Naive thymus-derived CD4-positive, alpha-beta T cell (primary cell): Measurements from ENCODE around the gene TSPAN9. TPM values are rescaled to one million over a fixed set of nuclear protein-coding genes. Genes with fewer than 3 reads are reported as not detected.

Experiments
- ATAC-seq: fragments of 150-1000 bp; cut with Tn5 transposase; 2 replicates; pipeline ENCODE4 v1.10.0; 2021; ENCODE audit warnings: mild to moderate bottlenecking, moderate library complexity
- CTCF ChIA-PET: fragments of 350-600 bp; sonication (Branson Sonifier 250); formaldehyde crosslinking; loops from one replicate; lab custom pipeline; 2021; ENCODE audit warnings: antibody characterized with exemption; lab: Charles Lee
- POLR2A ChIA-PET: fragments of 350-600 bp; sonication (Branson Sonifier 250); formaldehyde crosslinking; loops from one replicate; lab custom pipeline; 2021; ENCODE audit warnings: antibody characterized with exemption, inconsistent platforms; lab: Charles Lee
- DNase-seq, 9 donors: peaks; one replicate each; pipeline versions ENCODE4 v3.0.0 to v3.0.0-alpha.2; 2020 to 2022; ENCODE audit warnings: mixed read lengths in 1 of 9
- H3K27ac ChIP-seq: one replicate; pipeline ENCODE4 v1.7.0; 2013; ENCODE audit warnings: mild to moderate bottlenecking, low read depth, low read length, moderate library complexity
- H3K27me3 ChIP-seq, 2 donors: one replicate each; pipeline ENCODE4 v1.7.0; 2013; ENCODE audit warnings: low read length in 2 of 2, mild to moderate bottlenecking in 2 of 2, moderate library complexity in 2 of 2; ENCODE audit not compliant: control insufficient read depth in 2 of 2, insufficient read depth in 2 of 2
- H3K36me3 ChIP-seq, 3 experiments: 1 replicate in 2 of 3; 2 replicates in 1 of 3; pipeline ENCODE4 v1.7.0; 2013; ENCODE audit warnings: low read length in 3 of 3, mild to moderate bottlenecking in 3 of 3, moderate library complexity in 1 of 3; ENCODE audit not compliant: insufficient read depth in 3 of 3, control insufficient read depth in 2 of 3
- H3K4me1 ChIP-seq, 2 donors: one replicate each; pipeline ENCODE4 v1.7.0; 2013; ENCODE audit warnings: low read length in 2 of 2, mild to moderate bottlenecking in 2 of 2, moderate library complexity in 1 of 2; ENCODE audit not compliant: control insufficient read depth in 2 of 2, insufficient read depth in 2 of 2
- H3K4me3 ChIP-seq: 2 replicates; pipeline ENCODE4 v1.7.0; 2013; ENCODE audit warnings: mild to moderate bottlenecking, low read length
- H3K9me3 ChIP-seq, 3 experiments: 1 replicate in 2 of 3; 2 replicates in 1 of 3; pipeline ENCODE4 v1.7.0; 2013; ENCODE audit warnings: low read length in 3 of 3; ENCODE audit not compliant: control insufficient read depth in 2 of 3
- H3K27ac Mint-ChIP-seq, 9 donors: one replicate each; pipeline ENCODE4 v1.8.0; 2020 to 2022; ENCODE audit warnings: mixed read lengths in 9 of 9, mild to moderate bottlenecking in 8 of 9, moderate library complexity in 5 of 9, inconsistent platforms in 2 of 9
- H3K27me3 Mint-ChIP-seq, 5 donors: one replicate each; pipeline ENCODE4 v1.8.0; 2021 to 2022; ENCODE audit warnings: mixed read lengths in 5 of 5, mild to moderate bottlenecking in 1 of 5
- H3K36me3 Mint-ChIP-seq, 5 donors: one replicate each; pipeline ENCODE4 v1.8.0; 2020 to 2022; ENCODE audit warnings: mixed read lengths in 5 of 5, mild to moderate bottlenecking in 3 of 5, inconsistent platforms in 1 of 5
- H3K4me1 Mint-ChIP-seq, 7 donors: one replicate each; pipeline ENCODE4 v1.8.0; 2020 to 2022; ENCODE audit warnings: mixed read lengths in 7 of 7, mild to moderate bottlenecking in 3 of 7, inconsistent platforms in 1 of 7
- H3K4me3 Mint-ChIP-seq, 10 donors: one replicate each; pipeline ENCODE4 v1.8.0; 2020 to 2022; ENCODE audit warnings: mild to moderate bottlenecking in 10 of 10, mixed read lengths in 10 of 10, moderate library complexity in 6 of 10, inconsistent platforms in 2 of 10
- H3K9me3 Mint-ChIP-seq, 11 donors: one replicate each; pipeline ENCODE4 v1.8.0; 2020 to 2022; ENCODE audit warnings: mixed read lengths in 11 of 11, mild to moderate bottlenecking in 4 of 11, inconsistent platforms in 1 of 11, moderate library complexity in 1 of 11
- intact Hi-C, 2 donors: fragments of 100-400 bp; cut with micrococcal nuclease; formaldehyde crosslinking; loops; one replicate each; pipeline ENCODE4 v1.15.1; 2023
- polyA plus RNA-seq, 2 donors: library from polyadenylated mRNA; unstranded; fragments of 300-500 nt; fragmentation: Illumina TruSeq; gene quantifications; one replicate each; pipeline ENCODE4 v1.2.3, GENCODE V29; 2021
- total RNA-seq, 6 experiments: library from RNA in 5 of 6; stranded (reverse) in 5 of 6; gene quantifications; 1 replicate in 5 of 6; 2 replicates in 1 of 6; pipeline ENCODE4 v1.2.3 and lab custom pipeline; 2021 to 2026

TSPAN9 gene
- total and polyA plus RNA-seq, 7 experiments from 2014 or later: 0.20 to 1.8 (median 1.1) TPM; not detected in 1

DNA sequence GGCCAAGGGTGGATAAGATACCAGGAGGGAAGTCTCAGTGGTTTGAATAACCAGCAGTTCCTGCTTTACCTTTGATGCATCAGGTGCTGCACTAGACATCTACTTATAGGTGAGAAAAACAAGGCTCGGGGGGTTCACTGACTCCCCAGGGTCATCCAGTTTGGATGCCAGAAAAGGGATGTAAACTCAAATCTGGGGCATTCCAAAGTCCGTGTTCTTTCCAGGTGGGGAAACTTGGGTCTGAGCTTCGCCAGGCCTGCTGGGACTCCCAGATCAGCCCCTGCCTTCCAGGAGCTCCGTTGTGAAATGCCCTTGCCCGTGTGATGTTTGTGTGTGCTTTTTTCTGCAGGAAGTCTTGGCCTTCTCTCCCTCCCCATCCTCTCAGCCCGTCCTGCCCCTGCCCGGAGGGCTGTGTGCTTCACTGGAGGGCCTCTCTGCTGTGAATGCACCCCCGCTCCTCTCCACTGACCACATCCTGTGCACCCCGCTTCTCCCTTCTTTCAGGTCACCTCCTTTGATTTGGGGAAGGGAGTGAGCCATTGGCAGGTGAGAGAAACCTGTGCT lies 42.1 kb downstream of the TSPAN9 start:
- H3K4me1 ChIP-seq: no peaks in the 10 kb centered on the region
- ATAC-seq: no peak
- H3K27me3 Mint-ChIP-seq: peaks cover 4 to 64% (median 29%) of the 10 kb centered on the region in 5 donors
- H3K9me3 ChIP-seq: no peaks in the 10 kb centered on the region
- H3K4me1 Mint-ChIP-seq: peaks cover 0 to 22% (median 11%) of the 10 kb centered on the region in 7 donors
- ChIA-PET CTCF (no interaction called here), POLR2A (no interaction called here)
- intact Hi-C loops: no loop called here
- peaks cover 0 to 2% (median 0%) of the 10 kb centered on the region in 11 donors for H3K9me3 Mint-ChIP-seq
- H3K36me3 ChIP-seq: no peaks in the 10 kb centered on the region
- no peak for DNase-seq
- H3K36me3 Mint-ChIP-seq: no peaks in the 10 kb centered on the region
- no peak overlapping the region for H3K27ac Mint-ChIP-seq
- no peaks in the 10 kb centered on the region for H3K27me3 ChIP-seq
- peak overlapping the region in 2 of 10 donors; percentile 4 to 23 for H3K4me3 Mint-ChIP-seq
- H3K27ac ChIP-seq: no peak overlapping the region
- no peak overlapping the region for H3K4me3 ChIP-seq

DNA sequence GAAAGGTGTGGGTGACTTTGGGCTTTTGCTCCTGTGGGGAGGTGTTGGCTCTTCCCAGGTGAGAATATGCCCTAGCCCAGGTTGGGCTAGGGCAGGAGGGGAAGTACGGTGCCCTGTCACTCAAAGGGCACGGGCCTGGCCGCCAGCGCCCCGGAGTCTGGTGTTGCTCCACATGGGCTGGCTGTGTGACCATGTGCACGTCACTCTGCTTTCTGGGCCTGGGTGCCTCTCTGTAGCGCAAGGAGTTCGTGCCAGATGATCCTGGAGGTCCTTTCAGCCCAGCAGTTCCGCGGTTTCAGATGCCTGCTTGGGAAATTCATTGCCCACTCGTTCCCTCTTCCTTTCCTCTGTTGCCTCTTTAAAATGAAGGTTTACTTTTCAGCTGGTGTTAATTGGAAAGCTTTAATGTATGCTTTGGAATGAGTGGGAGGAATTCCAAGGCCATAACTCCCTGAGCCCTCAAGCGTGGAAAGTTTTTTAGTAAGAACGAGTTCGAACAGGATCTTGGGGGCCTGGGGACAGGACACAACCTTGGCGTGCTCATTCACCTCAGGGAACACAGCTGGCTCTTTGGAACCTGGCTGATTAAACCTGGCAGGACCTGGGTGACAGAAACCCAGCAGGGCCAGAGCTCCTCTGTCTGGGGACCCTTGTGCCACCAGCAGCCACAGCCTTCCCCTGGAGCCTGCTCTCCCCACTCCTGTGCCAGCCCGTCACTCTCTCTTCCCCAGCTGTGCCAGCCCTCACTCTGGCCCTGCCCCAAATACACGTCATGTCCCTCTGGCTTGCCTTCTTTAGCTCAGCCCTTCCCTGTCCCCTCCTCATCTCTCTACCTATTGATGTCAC lies 42.8 kb downstream of the TSPAN9 start:
- intact Hi-C loops: no loop called here
- ChIA-PET POLR2A (no interaction called here), CTCF (no interaction called here)
- Histone ChIP-seq H3K4me3 (no peak overlapping the region), H3K4me1 (no peaks in the 10 kb centered on the region), H3K9me3 (no peaks in the 10 kb centered on the region), H3K27ac (no peak overlapping the region), H3K36me3 (no peaks in the 10 kb centered on the region), H3K27me3 (no peaks in the 10 kb centered on the region)
- ATAC-seq: no peak
- Mint-ChIP-seq H3K27ac (peak overlapping the region in 1 of 9 donors; percentile 67), H3K36me3 (no peaks in the 10 kb centered on the region), H3K9me3 (peaks cover 0 to 2% (median 0%) of the 10 kb centered on the region in 11 donors), H3K4me1 (peaks cover 0 to 22% (median 11%) of the 10 kb centered on the region in 7 donors), H3K27me3 (peaks cover 2 to 61% (median 26%) of the 10 kb centered on the region in 5 donors), H3K4me3 (peak overlapping the region in 3 of 10 donors; percentile 9 to 56 (median 23))
- DNase-seq: no peak

DNA sequence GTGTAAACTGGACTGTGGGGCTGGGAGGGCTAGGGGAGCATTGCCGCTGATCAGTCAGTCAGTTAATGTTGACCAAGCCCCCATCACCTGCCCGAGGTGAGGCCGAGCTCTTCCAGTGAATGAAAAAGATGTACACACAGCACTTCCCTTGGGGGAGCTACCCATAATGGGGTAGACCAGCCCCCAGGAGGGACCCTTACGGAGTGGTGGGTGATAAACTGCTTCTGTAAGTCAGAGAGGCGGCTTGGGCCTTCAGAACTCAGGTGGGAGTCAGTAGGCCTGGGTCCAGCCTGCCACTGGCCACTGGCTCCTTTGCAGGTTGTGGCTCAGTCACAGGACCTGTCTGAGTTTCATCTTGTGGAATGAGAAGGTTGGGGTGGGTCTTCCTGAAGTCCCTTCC lies 43.5 kb downstream of the TSPAN9 start:
- peak overlapping the region in 2 of 10 donors; percentile 9 to 56 for H3K4me3 Mint-ChIP-seq
- no peaks in the 10 kb centered on the region for H3K27me3 ChIP-seq
- no peak overlapping the region for H3K4me3 ChIP-seq
- intact Hi-C loops: no loop called here
- H3K27ac Mint-ChIP-seq: no peak overlapping the region
- H3K27ac ChIP-seq: no peak overlapping the region
- peaks cover 0 to 56% (median 27%) of the 10 kb centered on the region in 5 donors for H3K27me3 Mint-ChIP-seq
- POLR2A ChIA-PET: no interaction called here
- DNase-seq (no peak), ATAC-seq (no peak)
- H3K4me1 Mint-ChIP-seq: peaks cover 0 to 22% (median 11%) of the 10 kb centered on the region in 7 donors
- H3K9me3 Mint-ChIP-seq: peaks cover 0 to 7% (median 0%) of the 10 kb centered on the region in 11 donors
- peaks cover 0 to 3% (median 0%) of the 10 kb centered on the region in 5 donors for H3K36me3 Mint-ChIP-seq
- CTCF ChIA-PET: no interaction called here
- no peaks in the 10 kb centered on the region for H3K9me3 ChIP-seq
- H3K4me1 ChIP-seq: no peaks in the 10 kb centered on the region
- no peaks in the 10 kb centered on the region for H3K36me3 ChIP-seq

GRCh38 chr12:3122841-3123678 lies 45.9 kb downstream of the TSPAN9 start:
- no peaks in the 10 kb centered on the region for H3K9me3 ChIP-seq
- H3K36me3 Mint-ChIP-seq: peaks cover 0 to 4% (median 0%) of the 10 kb centered on the region in 5 donors
- peaks cover 0 to 44% (median 20%) of the 10 kb centered on the region in 5 donors for H3K27me3 Mint-ChIP-seq
- no peak overlapping the region for H3K27ac ChIP-seq
- H3K27me3 ChIP-seq: no peaks in the 10 kb centered on the region
- H3K4me3 ChIP-seq: no peak overlapping the region
- no peak overlapping the region for H3K27ac Mint-ChIP-seq
- CTCF ChIA-PET: interaction anchor here (0.6 to 0.8 kb wide), 3 partner anchors 154 to 665 kb away, joined by 3 read pairs; no protein-coding TSS in a partner anchor
- DNase-seq (no peak), ATAC-seq (no peak)
- H3K4me1 ChIP-seq: no peaks in the 10 kb centered on the region
- POLR2A ChIA-PET: interaction anchor here (0.6 kb wide), 1 partner anchor 578 kb away, joined by 3 read pairs; no protein-coding TSS in a partner anchor
- H3K4me1 Mint-ChIP-seq: peaks cover 0 to 22% (median 11%) of the 10 kb centered on the region in 7 donors
- H3K4me3 Mint-ChIP-seq: no peak overlapping the region
- peaks cover 0 to 11% (median 0%) of the 10 kb centered on the region in 11 donors for H3K9me3 Mint-ChIP-seq
- no peaks in the 10 kb centered on the region for H3K36me3 ChIP-seq
- intact Hi-C loops: no loop called here

DNA sequence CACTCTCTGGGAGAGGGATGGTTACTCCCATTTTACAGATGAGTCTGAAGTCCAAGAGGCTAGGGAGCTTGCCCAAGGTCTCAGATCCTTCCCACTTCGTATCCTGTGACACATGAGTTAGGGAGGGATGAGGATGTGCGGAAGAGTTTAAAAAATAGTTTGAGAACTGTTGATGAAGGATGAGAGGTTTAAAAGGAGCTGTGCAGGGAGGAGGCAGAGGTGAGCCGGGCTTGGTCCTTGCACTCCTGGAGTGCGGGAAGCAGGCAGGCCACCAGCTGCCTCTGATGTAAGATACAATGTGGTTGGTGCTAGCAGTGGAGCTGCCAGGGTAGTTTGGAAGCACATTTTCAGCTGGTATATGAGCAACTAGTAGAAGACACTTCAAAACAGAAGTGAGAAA lies 46.5 kb downstream of the TSPAN9 start:
- POLR2A ChIA-PET: no interaction called here
- no peaks in the 10 kb centered on the region for H3K9me3 ChIP-seq
- CTCF ChIA-PET: interaction anchor here (0.6 kb wide), 2 partner anchors 201 to 665 kb away, joined by 3 read pairs; no protein-coding TSS in a partner anchor
- H3K36me3 ChIP-seq: no peaks in the 10 kb centered on the region
- no peaks in the 10 kb centered on the region for H3K27me3 ChIP-seq
- Mint-ChIP-seq H3K27me3 (peaks cover 4 to 46% (median 26%) of the 10 kb centered on the region in 5 donors), H3K27ac (no peak overlapping the region), H3K9me3 (peaks cover 0 to 11% (median 0%) of the 10 kb centered on the region in 11 donors), H3K36me3 (peaks cover 0 to 4% (median 0%) of the 10 kb centered on the region in 5 donors), H3K4me1 (peaks cover 0 to 19% (median 11%) of the 10 kb centered on the region in 7 donors), H3K4me3 (no peak overlapping the region)
- H3K27ac ChIP-seq: no peak overlapping the region
- H3K4me3 ChIP-seq: no peak overlapping the region
- ATAC-seq (no peak), DNase-seq (no peak)
- no peaks in the 10 kb centered on the region for H3K4me1 ChIP-seq
- intact Hi-C loops: no loop called here

DNA sequence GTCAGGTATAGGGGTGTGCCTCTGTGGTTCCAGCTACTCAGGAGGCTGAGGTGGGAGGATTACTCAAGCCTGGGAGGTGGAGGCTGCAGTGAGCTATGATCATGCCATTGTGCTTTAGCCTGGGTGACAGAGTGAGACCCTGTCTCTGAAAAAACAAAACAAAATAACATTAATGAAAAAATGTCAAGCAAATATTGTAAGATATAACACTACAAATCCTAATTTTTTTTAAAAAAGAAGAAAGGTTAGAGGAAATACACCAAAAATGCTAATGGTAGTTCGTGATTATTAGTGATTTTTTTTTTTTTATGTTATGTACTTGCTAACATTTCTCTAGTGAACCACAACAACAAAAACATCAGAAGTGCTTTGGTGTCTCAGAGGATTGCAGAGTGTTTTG lies 47.7 kb downstream of the TSPAN9 start:
- ATAC-seq (no peak), DNase-seq (no peak)
- Histone ChIP-seq H3K4me1 (peaks cover 8 to 10% of the 10 kb centered on the region in 2 donors), H3K27me3 (no peaks in the 10 kb centered on the region), H3K4me3 (no peak overlapping the region), H3K36me3 (no peaks in the 10 kb centered on the region), H3K9me3 (no peaks in the 10 kb centered on the region), H3K27ac (no peak overlapping the region)
- no peak overlapping the region for H3K27ac Mint-ChIP-seq
- peaks cover 0 to 5% (median 2%) of the 10 kb centered on the region in 5 donors for H3K36me3 Mint-ChIP-seq
- no peak overlapping the region for H3K4me3 Mint-ChIP-seq
- intact Hi-C loops: no loop called here
- peaks cover 9 to 18% (median 13%) of the 10 kb centered on the region in 7 donors for H3K4me1 Mint-ChIP-seq
- H3K9me3 Mint-ChIP-seq: peaks cover 0 to 14% (median 6%) of the 10 kb centered on the region in 11 donors
- POLR2A ChIA-PET: no interaction called here
- H3K27me3 Mint-ChIP-seq: peaks cover 11 to 52% (median 33%) of the 10 kb centered on the region in 5 donors
- CTCF ChIA-PET: no interaction called here
